AG08395 (cell line): ENCODE data around the gene MZT2B.
"Not testable (repeated sequence)": the region's sequence is repeated elsewhere in the genome, so short reads cannot be mapped to it uniquely, and the experiment has no call there.

ENCODE experiments used
- DNase-seq: peaks from one replicate; pipeline ENCODE4 v3.0.0; 2012; ENCODE audit warnings: mixed read lengths, low spot score

Gene MZT2B

GRCh38 chr2:130181880-130182682 is at the start of gene MZT2B:
Gene MZT2B (plus strand): TSS chr2:130182262. CDS start chr2:130182283, 21 bp downstream.
- DNase-seq, result peak; percentile 87

- DNase-seq, result no peak
Measured at GRCh38 chr2:130135692-130136541, 46.1 kb upstream of the MZT2B start.

DNA sequence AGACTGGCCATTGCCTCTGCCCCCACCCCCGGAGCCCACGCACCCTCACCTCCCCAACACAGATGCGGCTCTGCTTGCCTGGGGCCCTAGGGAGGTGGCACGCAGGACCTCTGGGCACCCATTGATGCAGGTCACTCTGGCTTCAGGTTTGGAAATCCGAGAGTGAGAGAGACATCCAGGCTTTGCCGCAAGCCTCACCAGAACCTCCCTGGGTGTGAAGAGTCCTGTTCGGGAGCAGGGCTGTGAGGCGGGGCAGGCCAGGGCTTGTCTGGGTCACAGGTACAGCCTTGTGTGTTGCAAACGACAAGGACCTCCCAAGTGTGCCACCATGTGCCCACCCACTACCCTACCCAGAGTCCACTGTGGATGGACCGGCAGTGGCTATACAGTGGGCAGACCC is 45.5 kb upstream of the MZT2B start:
- not testable (repeated sequence) for DNase-seq

DNA sequence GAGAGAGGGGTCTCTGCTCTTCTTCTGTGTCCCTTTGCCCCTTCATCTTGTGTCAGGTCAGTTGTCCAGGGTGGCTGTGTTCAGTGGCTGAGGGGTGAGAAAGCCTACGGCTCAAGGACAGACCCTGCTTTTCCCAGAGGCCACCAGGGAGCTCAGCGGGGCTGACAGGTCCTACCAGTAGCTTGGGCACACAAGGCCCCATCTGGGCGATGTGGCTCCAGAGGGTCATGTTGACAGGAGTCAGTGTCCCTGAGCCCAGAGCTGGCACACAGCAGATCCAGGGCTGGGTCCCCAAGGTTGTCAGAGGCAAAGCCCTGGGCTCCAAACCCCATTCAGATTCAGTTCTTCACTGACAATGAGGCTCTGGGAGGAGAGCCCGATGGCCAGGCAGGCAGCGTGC is 44.9 kb upstream of the MZT2B start:
- not testable (repeated sequence) for DNase-seq

DNA sequence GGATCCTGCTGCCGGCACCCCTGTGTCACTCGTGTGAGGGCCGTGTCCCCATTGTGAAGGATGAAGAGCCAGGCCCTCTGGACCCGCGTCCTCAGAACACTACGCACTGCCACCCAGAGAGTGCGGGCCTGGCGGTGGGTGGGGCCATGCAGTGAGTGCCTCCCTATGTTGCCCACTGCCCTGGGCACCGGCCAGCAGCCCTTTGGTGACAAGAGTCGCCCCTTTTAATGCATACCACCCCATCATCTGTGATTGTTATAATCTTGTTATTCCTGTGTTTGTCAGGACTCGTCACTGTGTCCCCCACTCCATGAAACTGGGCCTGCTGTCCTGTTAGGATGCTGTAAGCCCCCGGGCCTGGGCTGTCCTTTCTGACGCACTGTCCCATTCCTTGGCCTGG is 43.7 kb upstream of the MZT2B start:
- not testable (repeated sequence) for DNase-seq

DNA sequence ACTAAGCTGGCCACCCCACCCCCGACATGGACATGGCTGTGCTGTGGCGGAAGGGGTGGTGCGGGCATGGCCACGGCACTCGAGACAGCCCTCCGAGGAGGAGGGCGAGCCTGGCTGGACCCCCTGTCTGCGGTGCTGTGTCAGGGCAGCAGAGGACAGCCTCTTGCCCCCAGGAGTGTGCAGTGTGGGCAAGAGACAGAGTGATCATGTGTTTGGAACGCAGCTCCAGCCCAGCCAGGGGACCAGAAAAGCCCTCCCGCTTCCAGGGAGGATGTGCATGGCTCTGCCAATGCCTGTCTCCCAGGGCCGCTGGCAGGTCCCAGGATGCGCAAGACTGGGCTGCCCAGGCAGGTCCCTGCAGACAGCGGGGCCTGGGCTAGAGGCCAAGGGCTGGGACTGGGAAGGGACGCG is 43.2 kb upstream of the MZT2B start:
- not testable (repeated sequence) for DNase-seq

- not testable (repeated sequence) for DNase-seq
Measured at GRCh38 chr2:130139331-130140280, 42.5 kb upstream of the MZT2B start.

DNA sequence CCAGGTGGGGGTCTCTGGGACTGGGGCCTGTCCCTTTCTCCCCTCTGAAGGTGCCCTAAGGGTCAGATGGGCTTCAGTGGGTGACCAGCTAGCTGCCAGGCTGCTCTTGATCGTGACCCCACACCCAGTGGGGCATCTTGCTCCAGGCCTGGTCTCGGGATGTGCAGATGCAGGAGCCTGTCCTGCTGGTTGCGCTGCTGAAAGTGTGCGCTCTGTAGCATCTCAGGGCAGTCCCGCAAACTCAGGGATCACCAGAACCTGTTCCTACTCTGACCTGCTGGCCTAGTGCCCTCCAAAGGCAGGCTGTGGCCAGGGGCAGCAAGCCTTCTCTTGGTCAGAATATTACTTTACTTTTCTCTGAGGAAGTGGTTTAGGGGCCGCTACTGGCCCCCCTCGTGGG is 41.5 kb upstream of the MZT2B start:
- DNase-seq, result not testable (repeated sequence)

- DNase-seq, result not testable (repeated sequence)
Measured at GRCh38 chr2:130141002-130141401, 41.1 kb upstream of the MZT2B start.

DNA sequence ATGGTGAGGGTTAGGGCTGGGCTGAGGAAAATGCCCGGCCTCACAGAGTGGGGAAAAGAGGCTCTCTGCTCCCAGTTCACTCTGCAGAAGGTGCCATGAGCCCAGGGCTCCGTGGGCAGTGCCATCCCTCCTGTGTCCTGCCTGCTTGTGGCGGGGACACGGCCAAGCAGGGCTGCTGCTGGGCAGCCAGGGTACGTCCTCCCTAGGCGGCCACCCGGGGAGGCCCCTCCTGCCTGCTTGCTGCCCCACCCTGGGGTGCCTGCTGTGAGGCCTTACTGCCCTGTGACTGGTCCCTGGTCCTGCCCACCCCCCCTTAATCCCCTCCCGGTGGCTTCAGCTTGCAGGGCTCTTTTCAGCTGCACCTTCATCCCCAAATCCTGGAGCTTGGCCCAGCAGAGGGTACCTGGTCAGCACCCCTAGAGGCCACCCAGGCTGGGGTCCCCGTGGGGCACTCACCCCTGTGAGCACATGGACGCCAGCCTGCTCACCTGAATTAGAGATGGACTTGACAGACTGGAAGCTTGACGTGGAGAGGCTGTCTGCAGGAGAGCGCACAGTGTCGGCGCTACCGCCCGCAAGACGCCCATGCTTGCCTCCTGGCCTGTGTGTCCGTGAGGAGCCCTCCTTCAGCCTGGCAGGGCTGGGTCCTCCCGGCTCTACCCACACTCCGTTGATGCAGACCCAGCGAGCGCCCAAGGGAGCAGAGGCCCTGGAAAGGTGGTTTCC is 40.3 kb upstream of the MZT2B start:
- DNase-seq, result not testable (repeated sequence)

DNA sequence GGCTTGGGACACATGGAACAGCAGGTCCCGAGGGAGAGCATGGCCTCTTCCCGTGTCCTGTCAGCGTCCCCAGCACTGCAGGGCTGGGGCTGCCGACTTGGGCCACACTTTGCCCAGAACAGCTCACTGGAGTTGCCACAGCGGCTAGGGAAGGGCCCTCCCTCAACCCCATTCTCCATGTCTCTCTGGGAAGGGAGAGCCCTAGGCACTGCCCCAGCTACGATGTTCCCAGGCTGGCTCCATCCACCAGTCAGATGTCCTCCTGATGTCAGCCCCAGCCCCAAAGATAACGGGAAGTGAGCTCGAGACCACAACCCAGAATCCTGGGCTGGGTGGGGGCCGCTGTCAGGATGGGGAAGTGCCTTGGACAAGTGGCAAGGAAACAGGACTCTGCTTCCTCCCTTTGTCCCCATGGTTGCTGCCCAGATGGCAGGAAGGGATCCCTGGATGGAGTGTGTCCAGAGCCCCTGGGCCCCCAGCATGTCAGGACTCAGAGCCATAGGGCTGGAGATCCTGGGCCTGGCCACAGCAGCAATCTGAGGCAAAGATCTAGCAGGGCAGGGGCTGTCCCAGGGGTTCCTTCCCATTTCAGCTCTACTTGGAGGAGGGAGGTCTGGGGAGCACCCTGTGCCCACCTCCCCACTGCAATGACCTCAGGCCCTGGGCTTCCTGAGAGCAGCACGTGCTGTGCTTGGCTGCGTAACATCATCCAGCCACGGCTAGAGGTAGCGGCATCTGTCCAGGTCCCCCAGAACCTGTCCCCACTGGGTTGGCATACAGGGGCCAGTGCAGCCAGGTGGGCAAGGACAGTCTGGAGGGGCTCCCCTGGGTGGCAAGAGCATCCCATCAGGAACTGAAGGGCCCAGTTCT is 39.4 kb upstream of the MZT2B start:
- not testable (repeated sequence) for DNase-seq

GRCh38 chr2:130143266-130144039 is 38.6 kb upstream of the MZT2B start:
- DNase-seq, result not testable (repeated sequence)

DNA sequence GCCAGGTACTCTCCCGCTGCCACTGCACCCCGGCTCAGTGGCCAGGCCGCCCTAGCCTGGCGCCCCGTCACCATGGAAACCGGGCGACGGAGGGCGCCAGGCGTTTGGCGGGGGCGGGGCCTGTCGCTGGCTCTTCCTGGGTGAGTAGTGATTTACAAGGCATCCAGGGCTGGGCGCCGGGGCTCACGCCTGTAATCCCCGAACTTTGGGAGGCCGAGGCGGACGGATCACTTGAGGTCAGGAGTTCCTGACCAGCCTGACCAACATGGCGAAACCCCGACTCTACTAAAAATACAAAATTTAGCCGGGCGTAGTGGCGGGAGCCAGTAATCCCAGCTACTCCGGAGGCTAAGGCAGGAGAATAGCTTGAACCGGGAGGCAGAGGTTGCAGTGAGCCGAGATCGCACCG is 37.1 kb upstream of the MZT2B start, which contains the start of gene CCDC74B:
Gene CCDC74B, minus strand, starts transcription at position 107 of the 409 bp plus-strand sequence. CDS start 116 bp downstream, outside the sequence.
- DNase-seq, result not testable (repeated sequence)

DNA sequence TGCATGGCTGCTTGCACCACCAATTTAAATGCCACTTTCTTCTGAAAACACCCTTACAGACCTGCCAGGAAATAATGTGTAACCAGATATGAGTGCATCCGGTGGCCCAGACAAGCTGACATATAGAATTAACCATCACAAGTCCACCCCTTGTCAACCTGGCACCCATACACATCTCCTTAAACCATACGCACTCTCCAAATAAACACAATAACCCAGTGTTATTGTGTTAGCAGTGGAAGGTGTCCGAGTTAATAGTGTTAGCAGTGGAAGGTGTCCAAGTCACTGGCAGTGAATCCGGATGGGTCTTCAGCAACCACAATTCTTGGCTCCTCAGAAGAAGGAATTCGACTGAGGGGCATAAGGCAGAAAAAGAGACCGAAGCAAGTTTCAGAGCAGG is 33.5 kb upstream of the MZT2B start:
- not testable (repeated sequence) for DNase-seq

DNA sequence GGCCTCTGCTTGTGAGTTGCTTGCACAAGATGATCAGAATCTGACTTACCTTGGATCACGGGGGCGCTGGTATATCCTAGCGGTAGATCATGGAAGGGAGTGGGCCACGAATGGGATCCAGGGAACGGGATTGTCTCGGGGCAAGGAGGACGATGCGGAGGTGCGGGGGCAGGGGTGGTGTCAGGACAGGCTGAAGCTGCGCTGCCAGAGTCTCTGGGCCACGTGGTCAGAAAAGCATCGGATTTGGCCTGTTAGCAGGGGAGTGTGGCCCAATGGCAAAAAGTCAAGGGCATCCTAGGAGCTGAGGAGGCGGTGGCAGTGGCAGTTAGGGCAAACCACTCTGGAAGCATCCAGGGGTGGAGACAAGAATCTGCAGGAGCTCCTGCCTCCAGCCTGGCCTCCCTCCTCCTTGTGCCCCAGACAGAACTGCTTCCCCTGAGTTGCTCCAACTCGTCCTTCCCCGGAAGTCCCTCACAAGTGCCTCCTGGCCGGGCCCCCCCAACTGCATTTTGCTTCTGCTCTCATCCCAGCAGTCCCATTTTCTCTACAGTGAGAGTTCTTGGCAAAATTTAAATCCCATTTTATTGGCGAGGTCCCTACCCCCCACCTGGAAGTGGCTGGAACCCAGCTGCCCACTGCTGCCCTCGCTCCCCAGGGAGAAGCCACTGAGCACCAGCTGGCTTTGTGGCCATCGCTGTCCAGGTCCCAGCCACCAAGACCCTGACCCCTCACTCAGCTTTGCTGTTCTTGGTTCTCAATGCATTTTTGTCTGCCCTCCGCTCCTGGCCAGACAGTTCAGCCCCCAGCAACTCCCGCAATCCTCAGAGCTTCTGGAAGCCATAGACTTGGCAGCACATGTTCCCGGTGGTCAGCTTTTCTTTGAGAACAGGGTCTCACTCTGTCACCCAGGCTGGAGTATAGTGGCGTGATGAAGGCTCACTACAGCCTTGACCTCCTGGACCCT is 31.6 kb upstream of the MZT2B start:
- DNase-seq, result no peak

GRCh38 chr2:130151145-130151512 is 30.9 kb upstream of the MZT2B start:
- not testable (repeated sequence) for DNase-seq

DNA sequence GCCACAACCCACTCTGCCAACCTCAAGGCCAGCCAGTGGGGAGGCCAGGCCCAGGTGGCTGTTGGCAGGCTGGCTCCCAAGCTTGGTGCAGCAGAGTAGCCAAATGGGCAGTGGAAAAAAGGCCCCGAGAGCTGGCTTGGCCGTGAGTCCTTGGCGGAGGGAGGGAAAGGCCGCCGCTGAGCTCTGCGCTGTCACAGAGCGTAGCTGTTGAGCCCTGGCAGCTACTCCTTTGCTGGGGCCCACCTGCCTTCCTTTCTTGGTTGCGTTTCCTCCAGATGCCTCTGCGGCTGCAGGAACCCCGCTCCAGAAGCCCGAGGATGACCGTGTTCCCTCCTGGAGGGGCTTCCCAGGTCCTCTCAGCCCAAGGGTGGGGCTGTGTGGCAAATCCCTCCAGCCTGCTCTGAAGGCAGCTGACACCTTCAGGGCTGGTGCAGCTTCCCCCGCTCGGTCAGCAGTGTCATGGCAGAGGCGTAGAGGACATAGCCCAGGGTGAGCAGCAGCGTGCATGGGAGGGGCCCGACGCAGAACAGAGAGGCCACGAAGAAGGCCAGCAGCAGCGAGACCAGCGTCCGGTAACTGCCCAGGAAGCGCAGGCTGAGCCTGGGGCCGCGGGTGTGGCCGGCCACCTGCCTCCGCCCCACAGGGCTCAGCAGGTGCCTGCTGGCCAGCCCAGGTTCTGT is 29.8 kb upstream of the MZT2B start:
- DNase-seq, result not testable (repeated sequence)
